ENCODE data around the gene MYO15A. TPM values are rescaled to one million over a fixed set of nuclear protein-coding genes. Genes with fewer than 3 reads are reported as not detected.

MYO15A gene
- total and polyA plus RNA-seq, 2 experiments from 2014 or later = 1.0 to 2.2 TPM

DNA sequence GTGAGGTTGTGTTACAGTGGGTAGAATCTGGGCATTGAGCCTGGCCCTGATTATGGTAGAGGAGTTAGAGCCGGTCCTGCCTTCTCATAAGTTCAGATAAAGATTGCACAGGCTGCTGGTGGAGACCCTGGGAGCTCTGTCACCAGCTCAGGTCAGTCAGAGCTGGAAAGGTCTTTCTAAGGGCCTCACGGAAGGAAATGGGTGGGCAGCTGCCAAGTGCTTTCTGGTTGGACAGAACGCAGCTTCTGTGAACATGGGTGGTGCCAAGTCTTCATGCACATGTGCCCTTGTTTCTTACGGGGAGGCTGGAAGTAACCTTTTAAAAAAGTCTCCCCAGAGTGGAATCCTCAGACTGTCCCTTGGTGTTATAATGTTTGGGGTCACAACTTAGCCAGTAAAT lies 90.0 kb downstream of the MYO15A start (continued):
- TF ChIP-seq, protein P1, sequence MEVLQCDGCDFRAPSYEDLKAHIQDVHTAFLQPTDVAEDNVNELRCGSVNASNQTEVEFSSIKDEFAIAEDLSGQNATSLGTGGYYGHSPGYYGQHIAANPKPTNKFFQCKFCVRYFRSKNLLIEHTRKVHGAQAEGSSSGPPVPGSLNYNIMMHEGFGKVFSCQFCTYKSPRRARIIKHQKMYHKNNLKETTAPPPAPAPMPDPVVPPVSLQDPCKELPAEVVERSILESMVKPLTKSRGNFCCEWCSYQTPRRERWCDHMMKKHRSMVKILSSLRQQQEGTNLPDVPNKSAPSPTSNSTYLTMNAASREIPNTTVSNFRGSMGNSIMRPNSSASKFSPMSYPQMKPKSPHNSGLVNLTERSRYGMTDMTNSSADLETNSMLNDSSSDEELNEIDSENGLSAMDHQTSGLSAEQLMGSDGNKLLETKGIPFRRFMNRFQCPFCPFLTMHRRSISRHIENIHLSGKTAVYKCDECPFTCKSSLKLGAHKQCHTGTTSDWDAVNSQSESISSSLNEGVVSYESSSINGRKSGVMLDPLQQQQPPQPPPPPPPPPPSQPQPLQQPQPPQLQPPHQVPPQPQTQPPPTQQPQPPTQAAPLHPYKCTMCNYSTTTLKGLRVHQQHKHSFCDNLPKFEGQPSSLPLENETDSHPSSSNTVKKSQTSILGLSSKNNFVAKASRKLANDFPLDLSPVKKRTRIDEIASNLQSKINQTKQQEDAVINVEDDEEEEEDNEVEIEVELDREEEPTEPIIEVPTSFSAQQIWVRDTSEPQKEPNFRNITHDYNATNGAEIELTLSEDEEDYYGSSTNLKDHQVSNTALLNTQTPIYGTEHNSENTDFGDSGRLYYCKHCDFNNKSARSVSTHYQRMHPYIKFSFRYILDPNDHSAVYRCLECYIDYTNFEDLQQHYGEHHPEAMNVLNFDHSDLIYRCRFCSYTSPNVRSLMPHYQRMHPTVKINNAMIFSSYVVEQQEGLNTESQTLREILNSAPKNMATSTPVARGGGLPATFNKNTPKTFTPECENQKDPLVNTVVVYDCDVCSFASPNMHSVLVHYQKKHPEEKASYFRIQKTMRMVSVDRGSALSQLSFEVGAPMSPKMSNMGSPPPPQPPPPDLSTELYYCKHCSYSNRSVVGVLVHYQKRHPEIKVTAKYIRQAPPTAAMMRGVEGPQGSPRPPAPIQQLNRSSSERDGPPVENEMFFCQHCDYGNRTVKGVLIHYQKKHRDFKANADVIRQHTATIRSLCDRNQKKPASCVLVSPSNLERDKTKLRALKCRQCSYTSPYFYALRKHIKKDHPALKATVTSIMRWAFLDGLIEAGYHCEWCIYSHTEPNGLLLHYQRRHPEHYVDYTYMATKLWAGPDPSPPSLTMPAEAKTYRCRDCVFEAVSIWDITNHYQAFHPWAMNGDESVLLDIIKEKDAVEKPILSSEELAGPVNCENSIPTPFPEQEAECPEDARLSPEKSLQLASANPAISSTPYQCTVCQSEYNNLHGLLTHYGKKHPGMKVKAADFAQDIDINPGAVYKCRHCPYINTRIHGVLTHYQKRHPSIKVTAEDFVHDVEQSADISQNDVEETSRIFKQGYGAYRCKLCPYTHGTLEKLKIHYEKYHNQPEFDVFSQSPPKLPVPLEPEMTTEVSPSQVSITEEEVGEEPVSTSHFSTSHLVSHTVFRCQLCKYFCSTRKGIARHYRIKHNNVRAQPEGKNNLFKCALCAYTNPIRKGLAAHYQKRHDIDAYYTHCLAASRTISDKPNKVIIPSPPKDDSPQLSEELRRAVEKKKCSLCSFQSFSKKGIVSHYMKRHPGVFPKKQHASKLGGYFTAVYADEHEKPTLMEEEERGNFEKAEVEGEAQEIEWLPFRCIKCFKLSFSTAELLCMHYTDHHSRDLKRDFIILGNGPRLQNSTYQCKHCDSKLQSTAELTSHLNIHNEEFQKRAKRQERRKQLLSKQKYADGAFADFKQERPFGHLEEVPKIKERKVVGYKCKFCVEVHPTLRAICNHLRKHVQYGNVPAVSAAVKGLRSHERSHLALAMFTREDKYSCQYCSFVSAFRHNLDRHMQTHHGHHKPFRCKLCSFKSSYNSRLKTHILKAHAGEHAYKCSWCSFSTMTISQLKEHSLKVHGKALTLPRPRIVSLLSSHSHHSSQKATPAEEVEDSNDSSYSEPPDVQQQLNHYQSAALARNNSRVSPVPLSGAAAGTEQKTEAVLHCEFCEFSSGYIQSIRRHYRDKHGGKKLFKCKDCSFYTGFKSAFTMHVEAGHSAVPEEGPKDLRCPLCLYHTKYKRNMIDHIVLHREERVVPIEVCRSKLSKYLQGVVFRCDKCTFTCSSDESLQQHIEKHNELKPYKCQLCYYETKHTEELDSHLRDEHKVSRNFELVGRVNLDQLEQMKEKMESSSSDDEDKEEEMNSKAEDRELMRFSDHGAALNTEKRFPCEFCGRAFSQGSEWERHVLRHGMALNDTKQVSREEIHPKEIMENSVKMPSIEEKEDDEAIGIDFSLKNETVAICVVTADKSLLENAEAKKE (CRISPR knock-in tag; IDR thresholded peaks at IDR 0.05) = no peak
- no peak for TF ChIP-seq ETS1 (IDR thresholded peaks at IDR 0.05)
- no peak for TF ChIP-seq STAT1 (IDR thresholded peaks at IDR 0.05; ENCODE audit: unreplicated experiment)
- no peak for TF ChIP-seq EZH2 (IDR thresholded peaks at IDR 0.05; ENCODE audit: low read depth, unreplicated experiment)
- no peak for TF ChIP-seq CTCF (conservative IDR thresholded peaks at IDR 0.05; ENCODE audit: low read depth in 2 of 2)
- no peak for TF ChIP-seq ZNF331 (CRISPR knock-in tag; IDR thresholded peaks at IDR 0.05; ENCODE audit: low read depth)
- TF ChIP-seq POLR2AphosphoS5 (IDR thresholded peaks at IDR 0.05; ENCODE audit: low read depth) = no peak
- no peak for TF ChIP-seq ZNF114 (CRISPR knock-in tag; IDR thresholded peaks at IDR 0.05)
- no peak for TF ChIP-seq CREB1 (CRISPR knock-in tag; IDR thresholded peaks at IDR 0.05; ENCODE audit: low read depth)
- TF ChIP-seq NANOG (IDR thresholded peaks at IDR 0.05; ENCODE audit: borderline replicate concordance) = no peak
- TF ChIP-seq JUNB (IDR thresholded peaks at IDR 0.05; ENCODE audit: unreplicated experiment) = no peak

Data from GM23338 (cell line).